Hepatocyte (in vitro differentiated cells): ENCODE measurements around the gene ERMAP. TPM values are rescaled to one million over a fixed set of nuclear protein-coding genes. Genes with fewer than 3 reads are reported as not detected.
"Not testable (repeated sequence)": the region's sequence is repeated elsewhere in the genome, so short reads cannot be mapped to it uniquely, and the experiment has no call there.

Experiments
- DNase-seq: peaks from one replicate; pipeline ENCODE4 v3.0.0-alpha.2; 2016; ENCODE audit warnings: low spot score
- H2AFZ ChIP-seq: fragments of 200-600 bp; sonication (generic); 2 replicates; pipeline ENCODE4 v1.6.0; 2016; ENCODE audit warnings: antibody characterized with exemption, mild to moderate bottlenecking
- H3K27ac ChIP-seq: fragments of 200-600 bp; sonication (generic); 2 replicates; pipeline ENCODE4 v1.5.1; 2016; ENCODE audit warnings: mild to moderate bottlenecking
- H3K27me3 ChIP-seq: fragments of 200-600 bp; sonication (generic); 2 replicates; pipeline ENCODE4 v1.6.1; 2016
- H3K36me3 ChIP-seq: fragments of 200-600 bp; sonication (generic); replicated peaks from 2 replicates; pipeline ENCODE4 v1.5.1; 2016; ENCODE audit warnings: low read depth; ENCODE audit not compliant: insufficient read depth
- H3K4me1 ChIP-seq: fragments of 200-600 bp; sonication (generic); 2 replicates; pipeline ENCODE4 v1.5.1; 2016; ENCODE audit warnings: mild to moderate bottlenecking, moderate library complexity; ENCODE audit not compliant: insufficient read depth
- H3K4me2 ChIP-seq: fragments of 200-600 bp; sonication (generic); 2 replicates; pipeline ENCODE4 v1.6.0; 2016
- H3K4me3 ChIP-seq: fragments of 200-600 bp; sonication (generic); 2 replicates; pipeline ENCODE4 v1.5.1; 2016; ENCODE audit warnings: mild to moderate bottlenecking
- H3K79me2 ChIP-seq: fragments of 200-600 bp; sonication (generic); 2 replicates; pipeline ENCODE4 v1.6.0; 2017; ENCODE audit warnings: mild to moderate bottlenecking
- H3K9me2 ChIP-seq: fragments of 200-600 bp; sonication (generic); replicated peaks from 2 replicates; pipeline ENCODE4 v1.6.0; 2017; ENCODE audit warnings: mild to moderate bottlenecking; ENCODE audit not compliant: insufficient read depth
- H3K9me3 ChIP-seq: fragments of 200-600 bp; sonication (generic); 2 replicates; pipeline ENCODE4 v1.5.1; 2016; ENCODE audit warnings: low read depth, mild to moderate bottlenecking
- H4K20me1 ChIP-seq: fragments of 200-600 bp; sonication (generic); 2 replicates; pipeline ENCODE4 v1.6.0; 2016; ENCODE audit warnings: mild to moderate bottlenecking; ENCODE audit not compliant: insufficient read depth, poor library complexity, severe bottlenecking
- CTCF ChIP-seq: fragments of 200-600 bp; sonication (generic); IDR thresholded peaks from 2 replicates; pipeline ENCODE4 v1.5.1; 2016; ENCODE audit warnings: antibody characterized with exemption, mild to moderate bottlenecking; ENCODE audit not compliant: poor library complexity
- EZH2 ChIP-seq: fragments of 200-600 bp; sonication (generic); IDR thresholded peaks from 2 replicates; pipeline ENCODE4 v1.6.1; 2016; ENCODE audit warnings: antibody characterized with exemption, mild to moderate bottlenecking, borderline replicate concordance
- EZH2phosphoT487 ChIP-seq: fragments of 200-600 bp; sonication (generic); IDR thresholded peaks from one replicate; pipeline ENCODE4 v1.6.1; 2018; ENCODE audit warnings: antibody characterized with exemption, mild to moderate bottlenecking, low read depth, moderate library complexity; ENCODE audit not compliant: unreplicated experiment, severe bottlenecking
- WGBS: methylation state at CpG from one replicate; pipeline ENCODE4 v1.1.6; 2016; ENCODE audit warnings: low lambda C conversion rate; ENCODE audit errors: missing lambda C conversion rate; 5-methylcytosine and 5-hydroxymethylcytosine counted together
- polyA plus RNA-seq: library from polyadenylated mRNA; unstranded; fragments of >200 nt; fragmentation: Nextera tagmentation; extraction: Ambion mirVana; gene quantifications from 2 replicates; pipeline ENCODE4 v1.2.1, GENCODE V29; 2016
- total RNA-seq: library from RNA; depleted of rRNA; stranded (reverse); fragments of >200 nt; gene quantifications from 2 replicates; pipeline ENCODE4 v1.2.3, GENCODE V29; 2014

ERMAP gene
- total and polyA plus RNA-seq, 2 experiments from 2014 or later = 6.2 to 20.4 TPM

GRCh38 chr1:42860339-42861013, 43.6 kb downstream of the ERMAP start:
- Histone ChIP-seq H3K4me3 (no peak overlapping the region), H2AFZ (no peak overlapping the region), H3K9me3 (no peaks in the 10 kb centered on the region), H3K9me2 (no peaks in the 10 kb centered on the region), H3K36me3 (no peaks in the 10 kb centered on the region), H3K27ac (no peak overlapping the region), H3K4me1 (no peaks in the 10 kb centered on the region), H3K79me2 (no peaks in the 10 kb centered on the region), H3K27me3 (peaks cover under 1% of the 10 kb centered on the region), H3K4me2 (no peak overlapping the region), H4K20me1 (no peaks in the 10 kb centered on the region)
- 87% methylated on average over 4 of the region's 4 CpGs for WGBS
- no peak for TF ChIP-seq EZH2
- TF ChIP-seq CTCF = no peak
- TF ChIP-seq EZH2phosphoT487 = no peak
- no peak for DNase-seq

- Histone ChIP-seq H3K4me3 (no peak overlapping the region), H3K27ac (no peak overlapping the region), H3K27me3 (peaks cover 4% of the 10 kb centered on the region), H3K79me2 (no peaks in the 10 kb centered on the region), H4K20me1 (no peaks in the 10 kb centered on the region), H2AFZ (no peak overlapping the region), H3K9me3 (no peaks in the 10 kb centered on the region), H3K4me2 (no peak overlapping the region), H3K9me2 (no peaks in the 10 kb centered on the region), H3K4me1 (no peaks in the 10 kb centered on the region), H3K36me3 (no peaks in the 10 kb centered on the region)
- TF ChIP-seq CTCF (no peak), EZH2phosphoT487 (no peak), EZH2 (no peak)
- DNase-seq = no peak
Measured at GRCh38 chr1:42861014-42861399, 44.1 kb downstream of the ERMAP start.

GRCh38 chr1:42866549-42866948, 49.6 kb downstream of the ERMAP start:
- Histone ChIP-seq H3K27me3 (peaks cover 4% of the 10 kb centered on the region), H4K20me1 (no peaks in the 10 kb centered on the region), H3K9me3 (no peaks in the 10 kb centered on the region), H3K9me2 (no peaks in the 10 kb centered on the region), H3K27ac (no peak overlapping the region), H3K4me2 (no peak overlapping the region), H3K79me2 (no peaks in the 10 kb centered on the region), H2AFZ (no peak overlapping the region), H3K36me3 (no peaks in the 10 kb centered on the region), H3K4me3 (no peak overlapping the region), H3K4me1 (no peaks in the 10 kb centered on the region)
- DNase-seq = no peak
- TF ChIP-seq EZH2phosphoT487 = no peak
- TF ChIP-seq CTCF = no peak
- TF ChIP-seq EZH2 = no peak
- 87% methylated on average over 5 of the region's 5 CpGs for WGBS

- H3K4me2 ChIP-seq, H3K36me3 ChIP-seq, H3K27me3 ChIP-seq, H3K9me2 ChIP-seq, H3K4me1 ChIP-seq, H3K4me3 ChIP-seq, DNase-seq, H4K20me1 ChIP-seq, H3K27ac ChIP-seq, H2AFZ ChIP-seq, H3K9me3 ChIP-seq, H3K79me2 ChIP-seq: not testable (repeated sequence)
- 82% methylated on average over 4 of the region's 4 CpGs for WGBS
Measured at GRCh38 chr1:42868466-42868865, 51.5 kb downstream of the ERMAP start.

GRCh38 chr1:42869254-42869653, 52.3 kb downstream of the ERMAP start:
- not testable (repeated sequence) for H3K79me2 ChIP-seq, H3K4me2 ChIP-seq, H3K36me3 ChIP-seq, DNase-seq, H2AFZ ChIP-seq, H4K20me1 ChIP-seq, H3K27me3 ChIP-seq, H3K4me3 ChIP-seq, H3K4me1 ChIP-seq, H3K27ac ChIP-seq, H3K9me2 ChIP-seq, H3K9me3 ChIP-seq
- 81% methylated on average over 2 of the region's 2 CpGs for WGBS

- H3K27me3 ChIP-seq, H3K27ac ChIP-seq, H3K4me2 ChIP-seq, DNase-seq, H3K9me3 ChIP-seq, H4K20me1 ChIP-seq, H2AFZ ChIP-seq, H3K36me3 ChIP-seq, H3K4me3 ChIP-seq, H3K9me2 ChIP-seq, H3K4me1 ChIP-seq, H3K79me2 ChIP-seq: not testable (repeated sequence)
- 87% methylated on average over 2 of the region's 2 CpGs for WGBS
Measured at GRCh38 chr1:42869751-42870150, 52.8 kb downstream of the ERMAP start.
